SK-N-SH treated with all-trans-retinoic acid at 6 μM for 48 hours (cell line): ENCODE data around the gene TTBK1.

ENCODE experiments used
- PATZ1 ChIP-seq: fragments of 250-450 bp; sonication (Bioruptor Pico); IDR thresholded peaks from 2 replicates; pipeline ENCODE4 v1.8.0; 2020; ENCODE audit warnings: mild to moderate bottlenecking, moderate library complexity, borderline replicate concordance
- RARB ChIP-seq: fragments of 250-450 bp; sonication (Bioruptor Pico); IDR thresholded peaks from 2 replicates; pipeline ENCODE4 v1.8.0; 2021; ENCODE audit warnings: mild to moderate bottlenecking, moderate library complexity
- ZFP3 ChIP-seq: fragments of 250-450 bp; sonication (Bioruptor Pico); IDR thresholded peaks from 2 replicates; pipeline ENCODE4 v1.5.0; 2020; ENCODE audit warnings: mild to moderate bottlenecking, moderate library complexity
- ZNF70 ChIP-seq: fragments of 450-650 bp; formaldehyde crosslinking; IDR thresholded peaks from 2 replicates; pipeline ENCODE4 v1.5.0; 2020; ENCODE audit warnings: mild to moderate bottlenecking, moderate library complexity

- TF ChIP-seq PATZ1: no peak
- TF ChIP-seq RARB: no peak
- TF ChIP-seq ZFP3 (CRISPR knock-in tag): no peak
- TF ChIP-seq ZNF70: no peak
Measured at GRCh38 chr6:43220439-43220951, 22.8 kb upstream of the TTBK1 start.
